Nephron (organoid): ENCODE data around the gene CD46.
"Not testable (repeated sequence)": the region's sequence is repeated elsewhere in the genome, so short reads cannot be mapped to it uniquely, and the experiment has no call there.

Experiments
- H3K27ac Mint-ChIP-seq, 3 experiments: 2 replicates each; pipeline ENCODE4 v1.8.0; 2020; ENCODE audit warnings: mixed read lengths in 3 of 3, mild to moderate bottlenecking in 2 of 3, moderate library complexity in 1 of 3
- H3K27me3 Mint-ChIP-seq: 2 replicates; pipeline ENCODE4 v1.8.0; 2021; ENCODE audit warnings: low read depth, mild to moderate bottlenecking, moderate library complexity, mixed read lengths
- H3K36me3 Mint-ChIP-seq: 2 replicates; pipeline ENCODE4 v1.8.0; 2020; ENCODE audit warnings: low read depth, mixed read lengths
- H3K4me1 Mint-ChIP-seq: 2 replicates; pipeline ENCODE4 v1.8.0; 2020; ENCODE audit warnings: mixed read lengths
- H3K4me3 Mint-ChIP-seq, 3 experiments: 2 replicates each; pipeline ENCODE4 v1.8.0; 2020; ENCODE audit warnings: mild to moderate bottlenecking in 3 of 3, mixed read lengths in 3 of 3, moderate library complexity in 2 of 3
- H3K9me3 Mint-ChIP-seq: 2 replicates; pipeline ENCODE4 v1.8.0; 2020; ENCODE audit warnings: mixed read lengths
- TF ChIP-seq, protein P1 (sequence below), 3 experiments: fragments of 200-600 bp; sonication (generic); IDR thresholded peaks; one replicate each; pipeline ENCODE4 v1.5.0; 2021; ENCODE audit warnings: antibody characterized with exemption in 3 of 3; ENCODE audit not compliant: unreplicated experiment in 3 of 3

Gene CD46

DNA sequence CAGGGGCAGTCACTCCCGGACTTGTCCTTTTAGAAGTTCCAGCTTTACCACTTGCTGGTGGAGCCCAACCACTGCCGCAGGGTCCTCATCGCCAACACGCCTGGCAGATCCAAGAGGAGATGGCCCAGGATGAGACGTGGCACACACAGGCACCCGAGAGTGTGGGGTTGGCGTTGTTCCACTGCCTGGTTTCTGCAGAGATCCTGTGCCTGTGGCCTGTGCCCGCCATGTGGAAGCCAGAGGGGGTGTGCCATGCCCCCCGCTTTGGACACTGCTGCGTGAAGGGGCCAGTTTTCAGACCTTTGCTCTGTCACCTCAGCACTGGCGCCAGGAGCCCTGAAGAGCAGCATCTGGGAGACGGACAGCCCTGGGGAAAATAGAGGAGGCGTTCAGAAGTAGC is 10.8 kb downstream of the CD46 start:
- Mint-ChIP-seq H3K27me3 (no peaks in the 10 kb centered on the region), H3K4me3 (no peak overlapping the region), H3K9me3 (peaks cover 27% of the 10 kb centered on the region), H3K4me1 (no peaks in the 10 kb centered on the region), H3K27ac (no peak overlapping the region), H3K36me3 (peaks cover 97% of the 10 kb centered on the region)
- TF ChIP-seq, protein P1, sequence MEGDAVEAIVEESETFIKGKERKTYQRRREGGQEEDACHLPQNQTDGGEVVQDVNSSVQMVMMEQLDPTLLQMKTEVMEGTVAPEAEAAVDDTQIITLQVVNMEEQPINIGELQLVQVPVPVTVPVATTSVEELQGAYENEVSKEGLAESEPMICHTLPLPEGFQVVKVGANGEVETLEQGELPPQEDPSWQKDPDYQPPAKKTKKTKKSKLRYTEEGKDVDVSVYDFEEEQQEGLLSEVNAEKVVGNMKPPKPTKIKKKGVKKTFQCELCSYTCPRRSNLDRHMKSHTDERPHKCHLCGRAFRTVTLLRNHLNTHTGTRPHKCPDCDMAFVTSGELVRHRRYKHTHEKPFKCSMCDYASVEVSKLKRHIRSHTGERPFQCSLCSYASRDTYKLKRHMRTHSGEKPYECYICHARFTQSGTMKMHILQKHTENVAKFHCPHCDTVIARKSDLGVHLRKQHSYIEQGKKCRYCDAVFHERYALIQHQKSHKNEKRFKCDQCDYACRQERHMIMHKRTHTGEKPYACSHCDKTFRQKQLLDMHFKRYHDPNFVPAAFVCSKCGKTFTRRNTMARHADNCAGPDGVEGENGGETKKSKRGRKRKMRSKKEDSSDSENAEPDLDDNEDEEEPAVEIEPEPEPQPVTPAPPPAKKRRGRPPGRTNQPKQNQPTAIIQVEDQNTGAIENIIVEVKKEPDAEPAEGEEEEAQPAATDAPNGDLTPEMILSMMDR (IDR thresholded peaks at IDR 0.05; ENCODE audit: unreplicated experiment in 3 of 3) = no peak

DNA sequence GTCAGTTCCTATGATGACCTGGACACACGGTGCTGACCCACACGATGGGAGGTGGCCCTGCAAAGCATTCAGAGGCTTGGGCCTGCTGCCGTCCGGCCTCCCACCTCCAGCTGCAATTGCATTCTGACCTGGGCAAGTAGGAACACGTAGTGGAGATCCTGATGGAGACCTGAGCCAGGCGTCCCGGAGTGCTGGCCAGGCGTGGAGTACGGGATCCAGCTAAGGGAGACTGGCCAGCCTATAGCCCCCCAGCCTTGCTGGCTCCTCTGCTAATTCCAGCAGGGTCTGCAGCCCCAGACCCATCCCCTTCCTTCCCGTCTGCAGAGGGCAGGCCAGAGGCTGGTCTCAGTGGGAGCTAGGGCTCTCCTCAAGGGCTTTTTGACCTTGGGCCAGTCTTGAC is 11.2 kb downstream of the CD46 start:
- Mint-ChIP-seq H3K27ac (no peak overlapping the region), H3K27me3 (no peaks in the 10 kb centered on the region), H3K36me3 (peaks cover 100% of the 10 kb centered on the region), H3K9me3 (peaks cover 27% of the 10 kb centered on the region), H3K4me1 (no peaks in the 10 kb centered on the region), H3K4me3 (no peak overlapping the region)
- TF ChIP-seq, protein P1 (IDR thresholded peaks at IDR 0.05; ENCODE audit: unreplicated experiment in 3 of 3) = no peak

DNA sequence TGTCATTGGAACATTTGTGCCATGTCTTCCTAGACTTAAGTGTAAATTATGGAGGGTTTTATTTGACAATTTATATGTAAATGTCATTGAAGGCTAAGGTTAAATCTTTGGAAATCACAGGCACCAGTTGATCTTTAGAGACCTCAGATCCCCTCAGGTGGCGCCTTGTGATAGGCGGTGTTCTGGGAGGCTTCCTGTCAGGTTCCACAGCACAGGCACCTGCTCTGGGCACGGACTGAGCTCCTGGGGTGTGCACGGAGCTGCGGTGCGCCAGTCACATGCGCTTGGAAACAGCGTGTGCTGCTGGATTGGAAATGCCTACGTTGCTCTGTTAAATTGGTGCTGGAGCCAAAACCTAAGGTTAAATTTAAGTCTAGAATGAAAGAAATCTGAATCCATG is 12.1 kb downstream of the CD46 start:
- Mint-ChIP-seq H3K27me3 (no peaks in the 10 kb centered on the region), H3K36me3 (peaks cover 100% of the 10 kb centered on the region), H3K9me3 (peaks cover 27% of the 10 kb centered on the region), H3K4me3 (no peak overlapping the region), H3K4me1 (no peaks in the 10 kb centered on the region), H3K27ac (no peak overlapping the region)
- TF ChIP-seq, protein P1 (IDR thresholded peaks at IDR 0.05; ENCODE audit: unreplicated experiment in 3 of 3) = no peak

DNA sequence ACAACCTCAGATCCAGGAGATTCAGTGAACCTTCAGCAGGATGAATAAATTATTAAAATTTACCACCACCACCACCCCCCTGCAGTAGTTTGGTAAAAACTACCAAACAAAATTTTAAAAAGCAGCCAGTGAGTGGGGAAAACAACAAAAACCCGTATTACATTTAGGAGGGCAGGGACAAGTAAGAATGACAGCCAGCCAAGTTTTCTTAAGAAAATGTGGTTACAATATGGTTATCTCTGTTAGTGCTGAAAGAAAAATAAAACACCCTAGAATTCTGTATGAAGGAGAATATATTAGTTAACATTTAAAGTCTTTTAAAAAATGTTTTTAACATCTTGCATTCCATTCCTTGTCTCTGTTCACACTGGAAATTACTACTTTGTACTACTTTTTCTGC is 14.7 kb downstream of the CD46 start:
- Mint-ChIP-seq H3K27me3 (no peaks in the 10 kb centered on the region), H3K4me1 (no peaks in the 10 kb centered on the region), H3K36me3 (peaks cover 100% of the 10 kb centered on the region), H3K9me3 (peaks cover 38% of the 10 kb centered on the region), H3K27ac (no peak overlapping the region), H3K4me3 (no peak overlapping the region)
- TF ChIP-seq, protein P1 (IDR thresholded peaks at IDR 0.05; ENCODE audit: unreplicated experiment in 3 of 3) = no peak

DNA sequence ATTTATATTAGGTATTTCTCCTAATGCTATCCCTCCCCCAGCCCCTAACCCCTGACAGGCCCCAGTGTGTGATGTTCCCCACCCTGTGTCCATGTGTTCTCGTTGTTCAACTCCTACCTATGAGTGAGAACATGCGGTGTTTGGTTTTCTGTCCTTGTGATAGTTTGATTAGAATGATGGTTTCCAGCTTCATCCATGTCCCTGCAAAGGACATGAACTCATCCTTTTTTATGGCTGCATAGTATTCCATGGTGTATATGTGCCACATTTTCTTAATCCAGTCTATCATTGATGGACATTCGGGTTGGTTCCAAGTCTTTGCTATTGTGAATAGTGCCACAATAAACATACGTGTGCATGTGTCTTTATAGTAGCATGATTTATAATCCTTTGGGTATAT is 18.7 kb downstream of the CD46 start:
- not testable (repeated sequence) for H3K4me1 Mint-ChIP-seq, H3K4me3 Mint-ChIP-seq, H3K27ac Mint-ChIP-seq, H3K27me3 Mint-ChIP-seq
- H3K9me3 Mint-ChIP-seq = peaks cover 46% of the 10 kb centered on the region
- H3K36me3 Mint-ChIP-seq = peaks cover 100% of the 10 kb centered on the region

DNA sequence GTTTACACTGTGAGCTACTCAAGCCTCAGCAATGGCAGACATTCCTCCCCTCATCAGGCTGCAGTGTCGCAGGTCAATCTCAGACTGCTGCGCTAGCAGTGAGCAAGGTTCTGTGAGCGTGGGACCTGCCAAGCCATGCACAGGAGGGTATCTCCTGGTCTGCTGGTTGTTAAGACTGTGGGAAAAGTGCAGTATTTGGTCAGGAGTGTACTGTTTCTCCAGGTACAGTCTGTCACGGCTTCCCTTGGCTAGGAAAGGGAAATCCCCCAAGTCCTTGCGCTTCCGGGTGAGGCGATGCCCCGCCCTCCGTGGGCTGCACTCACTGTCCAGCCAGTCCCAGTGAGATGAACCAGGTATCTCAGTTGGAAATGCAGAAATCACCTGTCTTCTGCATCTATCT is 24.2 kb downstream of the CD46 start:
- H3K27ac Mint-ChIP-seq, H3K27me3 Mint-ChIP-seq, H3K4me3 Mint-ChIP-seq, H3K4me1 Mint-ChIP-seq: not testable (repeated sequence)
- Mint-ChIP-seq H3K36me3 (peaks cover 100% of the 10 kb centered on the region), H3K9me3 (peaks cover 59% of the 10 kb centered on the region)

DNA sequence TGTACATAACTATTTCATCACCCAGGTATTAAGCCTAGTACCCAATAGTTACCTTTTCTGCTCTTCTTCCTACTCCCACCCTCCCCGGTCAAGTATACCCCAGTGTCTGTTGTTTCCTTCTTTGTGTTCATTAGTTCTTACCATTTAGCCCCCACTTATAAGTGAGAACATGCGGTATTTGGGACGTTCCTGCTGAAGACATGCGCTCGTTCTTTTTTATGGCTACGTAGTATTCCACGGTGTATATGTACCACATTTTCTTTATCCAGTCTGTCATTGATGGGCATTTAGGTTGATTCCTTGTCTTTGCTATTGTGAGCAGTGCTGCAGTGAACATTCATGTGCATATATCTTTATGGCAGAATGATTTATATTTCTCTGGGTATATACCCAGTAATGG is 25.6 kb downstream of the CD46 start:
- not testable (repeated sequence) for H3K27ac Mint-ChIP-seq, H3K4me3 Mint-ChIP-seq, H3K4me1 Mint-ChIP-seq, H3K27me3 Mint-ChIP-seq
- peaks cover 99% of the 10 kb centered on the region for H3K36me3 Mint-ChIP-seq
- H3K9me3 Mint-ChIP-seq = peaks cover 45% of the 10 kb centered on the region

DNA sequence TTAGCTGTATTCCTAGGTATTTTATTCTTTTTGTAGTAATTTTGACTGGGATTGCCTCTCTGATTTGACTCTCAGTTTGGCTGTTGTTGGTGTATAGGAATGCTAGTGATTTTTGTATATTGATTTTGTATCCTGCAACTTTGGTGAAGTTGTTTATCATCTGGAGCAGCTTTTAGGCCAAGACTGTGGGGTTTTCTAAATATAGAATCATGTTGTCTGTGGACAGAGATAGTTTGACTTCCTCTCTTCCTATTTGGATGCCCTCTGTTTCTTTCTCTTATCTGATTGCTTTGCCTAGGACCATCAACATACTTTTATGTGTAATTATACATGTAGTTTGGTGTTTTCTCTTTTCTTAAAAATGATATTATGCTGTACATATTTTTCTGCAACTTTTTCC is 27.2 kb downstream of the CD46 start:
- no peaks in the 10 kb centered on the region for H3K27me3 Mint-ChIP-seq

More for the DNA sequence above, 27.2 kb downstream of the CD46 start:
- TF ChIP-seq, protein P1 (IDR thresholded peaks at IDR 0.05; ENCODE audit: unreplicated experiment in 3 of 3) = no peak
- no peaks in the 10 kb centered on the region for H3K4me1 Mint-ChIP-seq
- peaks cover 93% of the 10 kb centered on the region for H3K36me3 Mint-ChIP-seq
- H3K4me3 Mint-ChIP-seq = no peak overlapping the region
- no peak overlapping the region for H3K27ac Mint-ChIP-seq
- peaks cover 33% of the 10 kb centered on the region for H3K9me3 Mint-ChIP-seq
